IMR-90 (cell line): Measurements from ENCODE around the gene TMEM245. TPM values are rescaled to one million over a fixed set of nuclear protein-coding genes. Genes with fewer than 3 reads are reported as not detected.

Source experiments
- ATAC-seq: fragments of 200-7000 bp; cut with Tn5 transposase; 2 replicates; pipeline ENCODE4 v1.9.1; 2020; ENCODE audit warnings: low read depth, mild to moderate bottlenecking, moderate library complexity
- BruUV-seq: library from RNA; stranded (reverse); fragments of 400-500 nt; replicated peaks from 2 replicates; lab custom pipeline; 2021; lab: Mats Ljungman, UMichigan
- CTCF ChIA-PET: fragments of 300-600 bp; formaldehyde crosslinking; extraction: SDS; loops from one replicate; lab custom pipeline; 2021; ENCODE audit warnings: antibody characterized with exemption; lab: Yijun Ruan, JAX
- POLR2A ChIA-PET: fragments of 300-600 bp; sonication (Branson Sonifier 250); formaldehyde crosslinking; loops from one replicate; lab custom pipeline; 2022; ENCODE audit warnings: antibody characterized with exemption; ENCODE audit not compliant: unreplicated experiment; lab: Charles Lee
- DNase-seq: peaks from one replicate; pipeline ENCODE4 v3.0.0; 2013
- H2AFZ ChIP-seq: replicated peaks from 2 replicates; pipeline ENCODE3; 2013; ENCODE audit warnings: low read length, mild to moderate bottlenecking; ENCODE audit not compliant: poor library complexity
- H2AK5ac ChIP-seq: 2 replicates; pipeline ENCODE4 v1.6.1; 2013; ENCODE audit warnings: low read depth, low read length, inconsistent platforms
- H2AK9ac ChIP-seq: replicated peaks from 2 replicates; pipeline ENCODE3; 2013; ENCODE audit warnings: mild to moderate bottlenecking, low read depth, low read length, moderate library complexity; ENCODE audit not compliant: poor library complexity
- H2BK120ac ChIP-seq: 2 replicates; pipeline ENCODE4 v1.6.1; 2013; ENCODE audit warnings: low read depth, low read length, inconsistent platforms
- H2BK15ac ChIP-seq: 3 replicates; pipeline ENCODE4 v1.6.1; 2013; ENCODE audit warnings: low read depth, low read length, inconsistent platforms
- H2BK20ac ChIP-seq: 2 replicates; pipeline ENCODE4 v1.6.1; 2013; ENCODE audit warnings: low read depth, mild to moderate bottlenecking, inconsistent platforms, low read length, moderate library complexity
- H2BK5ac ChIP-seq: 2 replicates; pipeline ENCODE4 v1.6.1; 2013; ENCODE audit warnings: mild to moderate bottlenecking, low read depth, low read length, inconsistent platforms; ENCODE audit not compliant: poor library complexity, severe bottlenecking
- H3K14ac ChIP-seq: replicated peaks from 2 replicates; pipeline ENCODE4 v1.6.1; 2013; ENCODE audit warnings: low read depth, low read length, inconsistent platforms
- H3K18ac ChIP-seq: 2 replicates; pipeline ENCODE4 v1.6.1; 2013; ENCODE audit warnings: low read depth, low read length, control low read depth
- H3K23ac ChIP-seq: 2 replicates; pipeline ENCODE4 v1.6.1; 2013; ENCODE audit warnings: low read depth, low read length, inconsistent platforms
- H3K27ac ChIP-seq: 2 replicates; pipeline ENCODE4 v1.5.1; 2013; ENCODE audit warnings: mild to moderate bottlenecking, control low read depth, low read length; ENCODE audit not compliant: insufficient read depth
- H3K27me3 ChIP-seq: 2 replicates; pipeline ENCODE4 v1.6.1; 2013; ENCODE audit warnings: low read length; ENCODE audit not compliant: control insufficient read depth, insufficient read depth
- H3K36me3 ChIP-seq: 2 replicates; pipeline ENCODE4 v1.6.1; 2013; ENCODE audit warnings: low read length, mixed read lengths; ENCODE audit not compliant: control insufficient read depth, insufficient read depth
- H3K4ac ChIP-seq: 2 replicates; pipeline ENCODE4 v1.6.1; 2013; ENCODE audit warnings: low read depth, low read length, inconsistent platforms
- H3K4me1 ChIP-seq: 2 replicates; pipeline ENCODE4 v1.6.1; 2013; ENCODE audit warnings: low read length, mixed read lengths; ENCODE audit not compliant: control insufficient read depth, insufficient read depth
- H3K4me2 ChIP-seq: 2 replicates; pipeline ENCODE4 v1.6.1; 2013; ENCODE audit warnings: low read depth, mild to moderate bottlenecking, control low read depth, low read length, moderate library complexity
- H3K4me3 ChIP-seq: 2 replicates; pipeline ENCODE4 v1.5.1; 2013; ENCODE audit warnings: low read depth, mild to moderate bottlenecking, control low read depth, low read length, moderate library complexity; ENCODE audit not compliant: insufficient read depth
- H3K56ac ChIP-seq: 2 replicates; pipeline ENCODE4 v1.6.1; 2013; ENCODE audit warnings: low read length, inconsistent platforms; ENCODE audit not compliant: insufficient read depth; ENCODE audit errors: extremely low read depth
- H3K79me1 ChIP-seq, 2 experiments: 2 replicates each; pipeline ENCODE4 v1.6.1; 2013; ENCODE audit warnings: low read length in 2 of 2, inconsistent platforms in 1 of 2, low read depth in 1 of 2
- H3K9ac ChIP-seq: 2 replicates; pipeline ENCODE4 v1.6.1; 2013; ENCODE audit warnings: low read depth, low read length, control low read depth
- H3K9me1 ChIP-seq: 2 replicates; pipeline ENCODE4 v1.6.1; 2013; ENCODE audit warnings: low read length, inconsistent platforms; ENCODE audit not compliant: insufficient read depth
- H3K9me3 ChIP-seq: 2 replicates; pipeline ENCODE4 v1.6.1; 2013; ENCODE audit warnings: low read length; ENCODE audit not compliant: control insufficient read depth, insufficient read depth
- H4K20me1 ChIP-seq: 2 replicates; pipeline ENCODE4 v1.6.1; 2013; ENCODE audit warnings: low read length, inconsistent platforms; ENCODE audit not compliant: insufficient read depth
- H4K5ac ChIP-seq: 2 replicates; pipeline ENCODE4 v1.6.1; 2013; ENCODE audit warnings: mild to moderate bottlenecking, low read depth, low read length, control low read depth
- H4K8ac ChIP-seq, 2 experiments: 2 replicates each; pipeline ENCODE4 v1.6.1; 2013; ENCODE audit warnings: low read depth in 2 of 2, low read length in 2 of 2, control low read depth in 1 of 2, inconsistent platforms in 1 of 2
- H4K91ac ChIP-seq: 2 replicates; pipeline ENCODE4 v1.6.1; 2013; ENCODE audit warnings: low read depth, low read length, inconsistent platforms; ENCODE audit not compliant: insufficient read depth
- BHLHE40 ChIP-seq: fragments of 150-350 bp; IDR thresholded peaks from 2 replicates; pipeline ENCODE4 v1.6.1; 2016; ENCODE audit warnings: mild to moderate bottlenecking, low read depth, low read length
- CEBPB ChIP-seq: IDR thresholded peaks from 2 replicates; pipeline ENCODE4 v1.6.1; 2012; ENCODE audit warnings: low read depth, low read length, improper control_type of control experiment
- CHD1 ChIP-seq: IDR thresholded peaks from 2 replicates; pipeline ENCODE4 v1.6.1; 2012; ENCODE audit warnings: low read depth, low read length, improper control_type of control experiment
- CTCF ChIP-seq: conservative IDR thresholded peaks from 2 replicates; pipeline ENCODE4 v1.5.1; 2012; ENCODE audit warnings: mild to moderate bottlenecking, low read depth, low read length, improper control_type of control experiment
- FOS ChIP-seq: fragments of 150-350 bp; IDR thresholded peaks from 2 replicates; pipeline ENCODE4 v1.6.1; 2016; ENCODE audit warnings: low read depth, low read length
- MAFK ChIP-seq: IDR thresholded peaks from 2 replicates; pipeline ENCODE4 v1.6.1; 2012; ENCODE audit warnings: low read depth, low read length, improper control_type of control experiment
- MAZ ChIP-seq: IDR thresholded peaks from 2 replicates; pipeline ENCODE4 v1.6.1; 2012; ENCODE audit warnings: low read depth, mild to moderate bottlenecking, low read length, improper control_type of control experiment, moderate library complexity, borderline replicate concordance
- MXI1 ChIP-seq: IDR thresholded peaks from 2 replicates; pipeline ENCODE4 v1.6.1; 2012; ENCODE audit warnings: low read depth, mild to moderate bottlenecking, low read length, moderate library complexity, borderline replicate concordance
- NFE2L2 ChIP-seq: fragments of 150-350 bp; IDR thresholded peaks from 2 replicates; pipeline ENCODE4 v1.6.1; 2016; ENCODE audit warnings: low read depth, mild to moderate bottlenecking, low read length
- POLR2A ChIP-seq: IDR thresholded peaks from 2 replicates; pipeline ENCODE4 v1.6.1; 2012; ENCODE audit warnings: mild to moderate bottlenecking, low read depth, low read length
- RAD21 ChIP-seq: IDR thresholded peaks from 2 replicates; pipeline ENCODE4 v1.6.1; 2012; ENCODE audit warnings: low read length, improper control_type of control experiment
- RCOR1 ChIP-seq: IDR thresholded peaks from 2 replicates; pipeline ENCODE4 v1.6.1; 2012; ENCODE audit warnings: mild to moderate bottlenecking, low read length, improper control_type of control experiment; ENCODE audit not compliant: insufficient replicate concordance
- RFX5 ChIP-seq: IDR thresholded peaks from 2 replicates; pipeline ENCODE4 v1.8.0; 2012; ENCODE audit warnings: low read depth, mild to moderate bottlenecking, low read length, moderate library complexity
- WGBS, 2 experiments: methylation state at CpG; one replicate each; pipeline versions ENCODE4 v1.1.5 to v1.1.7; 2013; ENCODE audit warnings: missing lambda C conversion rate in 2 of 2; ENCODE audit not compliant: insufficient read length in 1 of 2; ENCODE audit errors: extremely low coverage in 2 of 2; 5-methylcytosine and 5-hydroxymethylcytosine counted together
- dilution Hi-C: fragments of 300-500 bp; cut with HindIII; formaldehyde crosslinking; loops from one replicate; pipeline ENCODE4 v1.14.3; 2018; ENCODE audit warnings: low sequenced_read_pairs; ENCODE audit not compliant: unreplicated experiment
- in situ Hi-C: fragments of 300-500 bp; cut with MboI; formaldehyde crosslinking; loops from 3 replicates; pipeline ENCODE4 v1.14.3; 2019; ENCODE audit warnings: low sequenced_read_pairs, inconsistent platforms, mixed read lengths
- intact Hi-C: fragments of 100-400 bp; cut with micrococcal nuclease; formaldehyde crosslinking; loops from 2 replicates; pipeline ENCODE4 v1.10.0; 2022
- polyA plus RNA-seq, 3 experiments: library from polyadenylated mRNA; depleted of rRNA; stranded (reverse); fragments of >200 nt; gene quantifications; 2 replicates each; pipeline ENCODE4 v1.2.3, GENCODE V29; 2012; ENCODE audit warnings: low replicate concordance in 1 of 3
- total RNA-seq: library from RNA; depleted of rRNA; stranded (reverse); fragments of >200 nt; gene quantifications from 2 replicates; pipeline ENCODE4 v1.2.3, GENCODE V29; 2012

Gene TMEM245
- total and polyA plus RNA-seq, 2 of the 4 experiments (the other 2 are of a cell fraction), result 24.8 to 57.9 TPM

GRCh38 chr9:109072821-109073435 lies 46.8 kb downstream of the TMEM245 start:
- Histone ChIP-seq H2AK9ac (no peak overlapping the region), H2BK15ac (no peak overlapping the region), H3K18ac (no peak overlapping the region), H3K79me1 (peaks cover 0 to 15% of the 10 kb centered on the region in 2 experiments; a peak in 3 of 4 replicates), H3K9me1 (no peaks in the 10 kb centered on the region; the same call in 1 of the 2 replicates), H4K5ac (no peak overlapping the region), H2AFZ (no peak overlapping the region), H4K20me1 (no peaks in the 10 kb centered on the region), H3K56ac (no peak overlapping the region), H2BK5ac (no peak overlapping the region), H3K4ac (no peak overlapping the region), H3K4me1 (no peaks in the 10 kb centered on the region), H2AK5ac (no peak overlapping the region), H4K8ac (no peak overlapping the region), H3K9ac (no peak overlapping the region), H3K9me3 (no peaks in the 10 kb centered on the region), H3K27me3 (no peaks in the 10 kb centered on the region), H3K23ac (no peak overlapping the region), H3K4me3 (no peak overlapping the region), H2BK20ac (no peak overlapping the region), H2BK120ac (no peak overlapping the region), H4K91ac (no peak overlapping the region), H3K27ac (no peak overlapping the region), H3K14ac (no peak overlapping the region), H3K36me3 (peaks cover 17% of the 10 kb centered on the region), H3K4me2 (no peak overlapping the region)
- no peak for TF ChIP-seq MXI1
- no peak for TF ChIP-seq CTCF
- TF ChIP-seq BHLHE40, result no peak
- no peak for TF ChIP-seq FOS
- TF ChIP-seq RCOR1, result no peak
- TF ChIP-seq MAZ, result no peak
- TF ChIP-seq CHD1, result no peak
- no peak for TF ChIP-seq CEBPB
- TF ChIP-seq NFE2L2, result no peak
- no peak for TF ChIP-seq RFX5
- TF ChIP-seq RAD21, result no peak
- TF ChIP-seq MAFK, result no peak
- no peak for TF ChIP-seq POLR2A
- BruUV-seq, result no TSS peak
- ATAC-seq, result no peak
- ChIA-PET POLR2A (interaction anchor here (0.6 kb wide), 1 partner anchor 62 kb away, joined by 8 read pairs; no protein-coding TSS in a partner anchor), CTCF (interaction anchor here (1.2 kb wide), 1 partner anchor 8 kb away, joined by 3 read pairs; no protein-coding TSS in a partner anchor)
- DNase-seq, result no peak
- no CpG with 5 or more reads among the region's 2 CpGs for WGBS, 2 experiments
- dilution Hi-C loops (no loop called here), intact Hi-C loops (no loop called here), in situ Hi-C loops (loop anchor here (25.0 kb wide), 1 partner anchor 239 kb away; the partner anchor contains the start of gene EPB41L4B)
